Rectal smooth muscle tissue (tissue), 1 donor: ENCODE data around the gene SMPD2.

Source experiments
- H3K27ac ChIP-seq: one replicate; pipeline ENCODE4 v1.7.0; 2013; ENCODE audit warnings: low read depth, low read length, inconsistent platforms
- H3K27me3 ChIP-seq: one replicate; pipeline ENCODE4 v1.7.0; 2013; ENCODE audit warnings: low read length; ENCODE audit not compliant: control insufficient read depth, insufficient read depth
- H3K36me3 ChIP-seq: one replicate; pipeline ENCODE4 v1.7.0; 2013; ENCODE audit warnings: low read length; ENCODE audit not compliant: control insufficient read depth, insufficient read depth
- H3K4me1 ChIP-seq: one replicate; pipeline ENCODE4 v1.7.0; 2013; ENCODE audit warnings: low read length; ENCODE audit not compliant: control insufficient read depth, insufficient read depth
- H3K4me3 ChIP-seq: one replicate; pipeline ENCODE4 v1.7.0; 2013; ENCODE audit warnings: low read length
- H3K9ac ChIP-seq: one replicate; pipeline ENCODE4 v1.7.0; 2013; ENCODE audit warnings: low read length

The SMPD2 gene

DNA sequence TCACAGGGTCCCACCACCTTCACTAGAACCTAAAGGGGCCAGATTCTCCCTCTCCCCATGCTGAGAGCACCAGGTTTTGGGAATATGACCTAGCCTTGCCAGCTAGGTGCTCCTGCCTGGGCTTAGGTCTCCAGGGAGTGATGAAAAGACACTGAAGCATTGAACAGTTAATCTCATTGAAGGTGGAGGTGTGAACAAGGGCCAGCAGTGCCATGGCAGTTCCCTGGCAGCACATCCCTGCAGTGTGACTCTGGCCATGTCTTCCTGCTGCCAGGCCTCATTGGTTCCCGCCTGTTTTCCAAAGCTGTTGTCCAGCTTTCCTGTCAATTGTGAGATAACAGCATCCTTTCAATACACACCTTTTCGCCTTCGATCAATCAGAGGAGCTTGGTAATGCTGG lies 11.0 kb upstream of the SMPD2 start:
- no peak overlapping the region for H3K27ac ChIP-seq
- H3K27me3 ChIP-seq = no peaks in the 10 kb centered on the region
- H3K36me3 ChIP-seq = no peaks in the 10 kb centered on the region

GRCh38 chr6:109434456-109434855 lies 6.1 kb upstream of the SMPD2 start:
- Histone ChIP-seq H3K4me3 (no peak overlapping the region), H3K4me1 (no peaks in the 10 kb centered on the region), H3K9ac (no peak overlapping the region), H3K27me3 (no peaks in the 10 kb centered on the region), H3K36me3 (no peaks in the 10 kb centered on the region), H3K27ac (no peak overlapping the region)

More for the DNA sequence above, 11.0 kb upstream of the SMPD2 start:
- Histone ChIP-seq H3K4me3 (no peak overlapping the region), H3K9ac (no peak overlapping the region), H3K4me1 (no peaks in the 10 kb centered on the region)

DNA sequence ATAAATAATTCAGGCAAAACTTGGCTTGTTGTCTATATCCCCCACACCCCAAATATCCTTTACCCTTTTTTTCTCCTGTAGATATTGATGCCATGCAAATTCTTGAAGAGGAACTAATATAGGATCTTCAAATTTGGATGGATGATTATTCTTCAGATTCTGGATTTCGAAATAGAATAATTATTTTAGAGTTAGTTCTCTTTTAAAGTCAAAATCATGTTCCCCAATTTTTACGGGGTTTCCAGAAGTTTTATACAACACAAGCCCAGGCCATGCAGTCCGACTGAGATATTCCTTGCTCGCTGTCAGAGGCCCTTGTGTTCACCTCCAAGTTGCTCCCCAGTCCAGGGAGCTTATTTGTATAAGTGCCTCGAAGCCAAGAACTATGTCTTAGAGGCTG lies 4.5 kb upstream of the SMPD2 start:
- no peaks in the 10 kb centered on the region for H3K27me3 ChIP-seq
- no peaks in the 10 kb centered on the region for H3K4me1 ChIP-seq
- H3K36me3 ChIP-seq = no peaks in the 10 kb centered on the region
- H3K9ac ChIP-seq = no peak overlapping the region
- no peak overlapping the region for H3K27ac ChIP-seq
- no peak overlapping the region for H3K4me3 ChIP-seq

GRCh38 chr6:109441069-109441816 lies 719 bp downstream of the SMPD2 start:
- Histone ChIP-seq H3K4me3 (peak overlapping the region; percentile 78), H3K27me3 (no peaks in the 10 kb centered on the region), H3K9ac (peak overlapping the region; percentile 16), H3K36me3 (peaks cover 14% of the 10 kb centered on the region), H3K4me1 (peaks cover 3% of the 10 kb centered on the region), H3K27ac (peak overlapping the region; percentile 53)

GRCh38 chr6:109442393-109442924 lies 1.9 kb downstream of the SMPD2 start:
- Histone ChIP-seq H3K9ac (no peak overlapping the region), H3K27me3 (no peaks in the 10 kb centered on the region), H3K36me3 (peaks cover 17% of the 10 kb centered on the region), H3K4me1 (peaks cover 3% of the 10 kb centered on the region), H3K27ac (no peak overlapping the region), H3K4me3 (no peak overlapping the region)

GRCh38 chr6:109443425-109443950 lies 3.0 kb downstream of the SMPD2 start:
- no peak overlapping the region for H3K9ac ChIP-seq
- H3K36me3 ChIP-seq = peaks cover 17% of the 10 kb centered on the region
- H3K27me3 ChIP-seq = no peaks in the 10 kb centered on the region
- H3K4me1 ChIP-seq = peaks cover 3% of the 10 kb centered on the region
- H3K4me3 ChIP-seq = no peak overlapping the region
- no peak overlapping the region for H3K27ac ChIP-seq

GRCh38 chr6:109445382-109445781 lies 4.9 kb downstream of the SMPD2 start:
- Histone ChIP-seq H3K4me3 (no peak overlapping the region), H3K4me1 (peaks cover 3% of the 10 kb centered on the region), H3K27me3 (no peaks in the 10 kb centered on the region), H3K9ac (no peak overlapping the region), H3K27ac (no peak overlapping the region), H3K36me3 (peaks cover 17% of the 10 kb centered on the region)

DNA sequence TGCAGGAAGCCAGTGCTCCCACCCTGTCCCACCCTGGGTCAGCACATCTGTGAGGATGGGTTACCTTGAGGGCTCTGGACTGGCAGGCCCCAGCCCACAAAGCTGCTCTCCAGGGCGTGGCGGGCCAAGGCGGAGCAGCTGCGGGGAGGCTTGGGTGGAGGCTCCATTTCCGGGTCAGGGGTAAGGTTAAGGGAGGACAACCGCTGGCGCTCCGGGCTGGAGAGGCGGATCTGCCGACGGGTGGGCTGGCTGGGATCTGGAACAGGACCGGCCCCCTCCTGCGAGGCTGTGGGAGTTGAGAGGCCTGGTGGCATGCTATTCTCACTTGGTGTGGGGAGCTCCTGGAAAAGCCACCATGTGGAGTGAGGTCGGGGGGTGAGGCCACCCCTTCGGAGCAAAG lies 5.5 kb downstream of the SMPD2 start:
- Histone ChIP-seq H3K36me3 (peaks cover 17% of the 10 kb centered on the region), H3K4me3 (no peak overlapping the region), H3K9ac (no peak overlapping the region)

GRCh38 chr6:109446541-109446940 lies 6.0 kb downstream of the SMPD2 start:
- no peak overlapping the region for H3K27ac ChIP-seq
- H3K36me3 ChIP-seq = peaks cover 17% of the 10 kb centered on the region
- H3K9ac ChIP-seq = no peak overlapping the region
- no peak overlapping the region for H3K4me3 ChIP-seq
- H3K4me1 ChIP-seq = peaks cover under 1% of the 10 kb centered on the region
- no peaks in the 10 kb centered on the region for H3K27me3 ChIP-seq

More for the DNA sequence above, 5.5 kb downstream of the SMPD2 start:
- no peak overlapping the region for H3K27ac ChIP-seq
- H3K4me1 ChIP-seq = peaks cover 3% of the 10 kb centered on the region
- H3K27me3 ChIP-seq = no peaks in the 10 kb centered on the region

- no peaks in the 10 kb centered on the region for H3K27me3 ChIP-seq
- no peaks in the 10 kb centered on the region for H3K4me1 ChIP-seq
- peaks cover 17% of the 10 kb centered on the region for H3K36me3 ChIP-seq
- H3K4me3 ChIP-seq = no peak overlapping the region
- H3K9ac ChIP-seq = no peak overlapping the region
- no peak overlapping the region for H3K27ac ChIP-seq
Observed at GRCh38 chr6:109447087-109447486, 6.6 kb downstream of the SMPD2 start.

GRCh38 chr6:109447878-109448555 lies 7.5 kb downstream of the SMPD2 start:
- Histone ChIP-seq H3K36me3 (peaks cover 11% of the 10 kb centered on the region), H3K27ac (no peak overlapping the region), H3K4me1 (no peaks in the 10 kb centered on the region)

DNA sequence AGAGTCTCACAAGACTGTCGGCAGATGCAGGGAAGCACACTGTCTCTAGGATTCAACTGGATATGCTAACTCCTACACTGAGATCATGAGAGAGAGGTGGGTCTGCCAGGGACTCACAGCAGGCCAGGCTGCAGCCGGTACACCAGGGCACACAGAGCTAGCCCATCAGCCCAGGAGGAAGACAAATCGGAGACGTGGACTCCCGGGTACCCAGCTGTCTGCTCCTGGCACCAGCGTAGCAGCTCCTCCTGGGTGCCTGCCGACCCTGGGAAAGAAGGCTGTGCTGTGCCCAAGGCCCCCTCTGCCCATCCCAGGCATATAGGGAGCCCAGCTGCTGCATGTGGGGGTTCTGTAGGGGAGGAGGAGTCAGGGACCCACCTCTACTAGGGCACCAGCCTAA lies 8.1 kb downstream of the SMPD2 start:
- Histone ChIP-seq H3K27me3 (no peaks in the 10 kb centered on the region), H3K27ac (no peak overlapping the region), H3K9ac (no peak overlapping the region), H3K4me1 (no peaks in the 10 kb centered on the region), H3K4me3 (no peak overlapping the region), H3K36me3 (peaks cover 14% of the 10 kb centered on the region)

More at GRCh38 chr6:109447878-109448555, 7.5 kb downstream of the SMPD2 start:
- H3K9ac ChIP-seq = no peak overlapping the region
- no peak overlapping the region for H3K4me3 ChIP-seq
- H3K27me3 ChIP-seq = no peaks in the 10 kb centered on the region
